Measurements from ENCODE around the gene MATR3.
A peak's percentile ranks its signal among the peaks of the same experiment; 100 is the strongest.

MATR3 gene

DNA sequence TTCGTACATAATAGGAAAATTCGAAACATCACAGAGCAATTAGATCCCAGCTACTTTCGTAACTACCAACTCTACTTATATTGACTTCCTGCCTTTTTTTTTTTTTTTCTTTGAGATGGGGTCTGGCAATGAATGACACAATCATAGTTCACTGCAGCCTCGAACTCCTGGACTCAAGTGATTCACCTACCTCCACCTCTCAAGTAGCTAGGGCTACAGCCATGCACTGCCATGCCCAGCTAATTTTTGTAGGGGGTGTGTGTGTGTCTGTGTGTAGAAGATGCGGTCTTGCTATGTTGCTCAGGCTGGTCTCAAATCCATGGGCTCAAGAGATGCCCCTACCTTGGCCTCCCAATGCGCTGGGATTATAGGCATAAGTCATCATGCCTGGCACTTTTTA lies 42.3 kb downstream of the MATR3 start:
- no peak overlapping the region for H3K4me3 ChIP-seq (replicated peaks in 1 of 2; ENCODE audit: low read depth in 2 of 2, low read length in 2 of 2)
- no peak for DNase-seq (ENCODE audit: low read depth in 2 of 2)
- TF ChIP-seq, protein P1, sequence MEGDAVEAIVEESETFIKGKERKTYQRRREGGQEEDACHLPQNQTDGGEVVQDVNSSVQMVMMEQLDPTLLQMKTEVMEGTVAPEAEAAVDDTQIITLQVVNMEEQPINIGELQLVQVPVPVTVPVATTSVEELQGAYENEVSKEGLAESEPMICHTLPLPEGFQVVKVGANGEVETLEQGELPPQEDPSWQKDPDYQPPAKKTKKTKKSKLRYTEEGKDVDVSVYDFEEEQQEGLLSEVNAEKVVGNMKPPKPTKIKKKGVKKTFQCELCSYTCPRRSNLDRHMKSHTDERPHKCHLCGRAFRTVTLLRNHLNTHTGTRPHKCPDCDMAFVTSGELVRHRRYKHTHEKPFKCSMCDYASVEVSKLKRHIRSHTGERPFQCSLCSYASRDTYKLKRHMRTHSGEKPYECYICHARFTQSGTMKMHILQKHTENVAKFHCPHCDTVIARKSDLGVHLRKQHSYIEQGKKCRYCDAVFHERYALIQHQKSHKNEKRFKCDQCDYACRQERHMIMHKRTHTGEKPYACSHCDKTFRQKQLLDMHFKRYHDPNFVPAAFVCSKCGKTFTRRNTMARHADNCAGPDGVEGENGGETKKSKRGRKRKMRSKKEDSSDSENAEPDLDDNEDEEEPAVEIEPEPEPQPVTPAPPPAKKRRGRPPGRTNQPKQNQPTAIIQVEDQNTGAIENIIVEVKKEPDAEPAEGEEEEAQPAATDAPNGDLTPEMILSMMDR (IDR thresholded peaks at IDR 0.05; ENCODE audit: low read depth, low read length), result no peak

- TF ChIP-seq, protein P1 (IDR thresholded peaks at IDR 0.05; ENCODE audit: low read depth, low read length), result no peak
- DNase-seq (ENCODE audit: low read depth in 2 of 2), result no peak
- no peak overlapping the region for H3K4me3 ChIP-seq (replicated peaks in 1 of 2; ENCODE audit: low read depth in 2 of 2, low read length in 2 of 2)
These were observed 46.5 kb downstream of the MATR3 start for GRCh38 chr5:139340051-139340450.

DNA sequence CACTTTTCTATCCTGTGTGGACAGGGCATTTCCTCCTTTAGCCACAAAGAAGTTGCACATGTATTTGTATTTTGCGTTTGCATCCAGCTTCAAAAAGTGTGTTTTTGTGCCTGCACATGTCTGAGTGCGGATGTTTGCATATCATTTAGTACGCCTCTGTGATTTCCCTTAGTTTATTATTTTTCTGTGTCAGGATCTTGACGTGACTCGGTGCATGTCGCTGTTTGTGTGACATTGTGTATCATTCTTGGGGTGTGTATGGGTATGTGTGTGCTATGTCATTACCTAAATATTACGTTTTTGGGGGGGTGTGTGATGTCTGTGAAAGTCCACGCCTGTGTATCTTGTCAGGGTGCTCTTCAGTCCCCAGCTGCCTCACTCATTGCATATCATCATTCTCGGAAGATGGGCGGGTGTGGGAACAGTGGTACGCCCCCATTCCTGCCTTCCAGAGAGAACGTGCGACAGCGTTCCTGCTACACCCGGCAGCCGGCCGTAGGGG lies 47.7 kb downstream of the MATR3 start:
- TF ChIP-seq, protein P1 (IDR thresholded peaks at IDR 0.05; ENCODE audit: low read depth, low read length), result no peak
- H3K4me3 ChIP-seq (replicated peaks in 1 of 2; ENCODE audit: low read depth in 2 of 2, low read length in 2 of 2), result peak overlapping the region; percentile 82 to 98
- DNase-seq (ENCODE audit: low read depth in 2 of 2), result no peak

DNA sequence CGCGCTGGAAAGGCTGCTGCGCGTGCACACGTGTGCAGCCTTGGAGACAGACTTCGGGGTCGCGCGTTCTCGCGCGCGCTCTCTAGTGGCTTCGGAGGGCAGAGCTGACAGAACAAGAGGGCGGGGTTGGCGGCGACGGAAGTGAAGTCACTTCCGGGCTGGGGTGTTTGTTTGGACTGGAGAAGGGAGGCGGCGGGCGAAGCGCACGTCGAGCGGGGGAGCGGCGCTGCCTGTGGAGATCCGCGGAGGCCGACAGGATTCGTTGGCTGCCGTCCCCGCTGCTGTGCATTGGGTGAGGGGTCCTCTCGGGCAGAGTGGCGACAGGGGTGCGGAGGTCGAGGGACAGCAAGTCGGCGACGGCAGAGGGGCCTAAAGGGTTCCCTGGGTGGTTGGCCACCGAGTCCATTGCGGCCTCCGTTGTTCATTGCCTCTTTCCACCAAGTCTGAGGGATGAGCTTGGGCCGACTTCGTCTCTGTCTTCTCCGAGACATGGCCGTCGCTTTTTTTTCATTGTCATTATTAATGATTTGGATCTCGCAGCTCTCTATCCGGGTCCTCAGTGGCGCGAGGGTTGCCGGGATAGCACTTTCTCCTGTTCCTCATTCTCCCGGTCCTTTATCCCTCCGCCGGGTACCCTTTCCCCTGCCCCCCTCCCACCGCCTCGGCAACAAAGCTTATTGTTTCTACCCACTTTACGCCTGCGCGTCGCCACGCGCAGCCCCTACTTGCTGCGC lies 48.3 kb downstream of the MATR3 start, which contains the start of gene PAIP2:
PAIP2 (plus strand) TSS at position 166 of the 734 bp plus-strand sequence. CDS start 21,931 bp downstream, outside the sequence.
- peak within 1 kb of the TSS; percentile 82 to 98 for H3K4me3 ChIP-seq (replicated peaks in 1 of 2; ENCODE audit: low read depth in 2 of 2, low read length in 2 of 2)
- TF ChIP-seq, protein P1 (IDR thresholded peaks at IDR 0.05; ENCODE audit: low read depth, low read length), result peak; percentile 67
- DNase-seq (ENCODE audit: low read depth in 2 of 2), result peak; percentile 98 to 99

DNA sequence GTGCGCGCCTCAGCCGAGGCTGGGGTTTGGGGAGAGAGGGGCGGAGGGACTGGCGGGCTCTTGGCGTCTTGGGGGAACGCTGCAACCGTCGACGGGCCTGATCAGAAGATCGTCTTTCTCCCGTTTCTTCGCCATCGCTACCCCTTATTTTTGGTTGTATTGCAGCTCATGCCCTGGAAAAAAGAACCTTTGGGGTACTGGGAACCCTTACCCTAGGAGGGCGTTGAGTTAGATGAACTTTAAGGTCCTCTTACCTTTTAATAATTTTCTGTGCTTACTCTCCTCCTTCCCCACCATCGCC lies 48.8 kb downstream of the MATR3 start:
- no peak for DNase-seq (ENCODE audit: low read depth in 2 of 2)
- peak overlapping the region; percentile 82 to 98 for H3K4me3 ChIP-seq (replicated peaks in 1 of 2; ENCODE audit: low read depth in 2 of 2, low read length in 2 of 2)
- TF ChIP-seq, protein P1 (IDR thresholded peaks at IDR 0.05; ENCODE audit: low read depth, low read length), result no peak

- peak overlapping the region in 1 of 2 donors; percentile 82 for H3K4me3 ChIP-seq (replicated peaks in 1 of 2; ENCODE audit: low read depth in 2 of 2, low read length in 2 of 2)
- TF ChIP-seq, protein P1 (IDR thresholded peaks at IDR 0.05; ENCODE audit: low read depth, low read length), result no peak
- no peak for DNase-seq (ENCODE audit: low read depth in 2 of 2)
These were observed 49.9 kb downstream of the MATR3 start for GRCh38 chr5:139343476-139343875.

Data from cardiac fibroblast (primary cell).